Measurements from ENCODE around the gene PLEKHH2.

- no peak for TF ChIP-seq YY1 (IDR thresholded peaks at IDR 0.05; ENCODE audit: insufficient read depth, insufficient replicate concordance, low read depth, low read length)
- TF ChIP-seq POLR2AphosphoS5 (IDR thresholded peaks at IDR 0.05; ENCODE audit: low read depth, low read length), result no peak
- no peak for TF ChIP-seq FOXM1 (CRISPR knock-in tag; IDR thresholded peaks at IDR 0.05)
- TF ChIP-seq TP53 (CRISPR knock-in tag; conservative IDR thresholded peaks at IDR 0.05), result no peak
- TF ChIP-seq EZH2 (conservative IDR thresholded peaks at IDR 0.05; ENCODE audit: low read depth, low read length), result no peak
- TF ChIP-seq ZFX (CRISPR knock-in tag; IDR thresholded peaks at IDR 0.05; ENCODE audit: low read depth), result no peak
- no peak for TF ChIP-seq ZZZ3 (CRISPR knock-in tag; IDR thresholded peaks at IDR 0.05; ENCODE audit: borderline replicate concordance)
- TF ChIP-seq ZKSCAN5 (CRISPR knock-in tag; IDR thresholded peaks at IDR 0.05), result no peak
- TF ChIP-seq ZNF24 (IDR thresholded peaks at IDR 0.05), result no peak
- TF ChIP-seq IRF1 (CRISPR knock-in tag; IDR thresholded peaks at IDR 0.05; ENCODE audit: low read depth), result no peak
- no peak for TF ChIP-seq ZNF230 (CRISPR knock-in tag; IDR thresholded peaks at IDR 0.05)
- TF ChIP-seq ZNF570 (CRISPR knock-in tag; IDR thresholded peaks at IDR 0.05; ENCODE audit: borderline replicate concordance), result no peak
- no peak for TF ChIP-seq TEAD2 (CRISPR knock-in tag; IDR thresholded peaks at IDR 0.05)
- no peak for TF ChIP-seq RNF219 (CRISPR knock-in tag; IDR thresholded peaks at IDR 0.05)
These were observed 121.7 kb downstream of the PLEKHH2 start for GRCh38 chr2:43758739-43759138.
